ENCODE results near the gene AQR.

DNA sequence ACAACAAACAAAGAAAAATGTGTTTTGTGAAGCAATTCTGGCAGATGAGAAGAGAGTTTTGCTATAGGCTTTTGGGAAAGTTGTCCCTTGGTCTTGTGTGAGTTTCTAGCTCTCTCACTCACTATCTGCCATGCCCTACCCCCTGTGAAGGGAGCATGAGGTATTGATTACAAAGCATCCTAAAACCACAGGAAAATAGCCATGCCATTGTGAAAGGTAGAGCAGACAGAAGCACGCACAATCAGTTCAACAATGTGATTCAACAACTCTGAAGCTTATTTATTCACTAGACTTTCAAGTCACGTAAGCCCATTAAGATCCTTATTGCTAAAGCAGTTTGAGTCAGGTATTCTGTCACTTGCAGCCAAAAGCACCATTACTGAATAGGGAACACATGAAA lies 6.5 kb upstream of the AQR start:
- TF ChIP-seq CTCF (CRISPR knock-in tag; IDR thresholded peaks at IDR 0.05) (no peak), KDM4B (CRISPR knock-in tag; IDR thresholded peaks at IDR 0.05) (no peak), ZNF749 (CRISPR knock-in tag; IDR thresholded peaks at IDR 0.05; ENCODE audit: borderline replicate concordance) (no peak), SKIL (CRISPR knock-in tag; IDR thresholded peaks at IDR 0.05; ENCODE audit: borderline replicate concordance) (no peak), MAZ (IDR thresholded peaks at IDR 0.05; ENCODE audit: borderline replicate concordance, low read depth, low read length) (no peak), MAZ (CRISPR knock-in tag; IDR thresholded peaks at IDR 0.05; ENCODE audit: low read depth) (no peak), BRCA1 (CRISPR knock-in tag; IDR thresholded peaks at IDR 0.05) (no peak), ZNF317 (CRISPR knock-in tag; IDR thresholded peaks at IDR 0.05) (no peak)
